ENCODE results near the gene RTP3. TPM values are rescaled to one million over a fixed set of nuclear protein-coding genes. Genes with fewer than 3 reads are reported as not detected.

RTP3 gene
- total and polyA plus RNA-seq, 2 of the 4 experiments (the other 2 are of a cell fraction), result 0.18 to 0.26 TPM

- no peak for TF ChIP-seq RCOR1 (IDR thresholded peaks at IDR 0.05; ENCODE audit: insufficient replicate concordance, low read length)
These were observed 17.1 kb upstream of the RTP3 start (continued) for GRCh38 chr3:46480491-46481195.

DNA sequence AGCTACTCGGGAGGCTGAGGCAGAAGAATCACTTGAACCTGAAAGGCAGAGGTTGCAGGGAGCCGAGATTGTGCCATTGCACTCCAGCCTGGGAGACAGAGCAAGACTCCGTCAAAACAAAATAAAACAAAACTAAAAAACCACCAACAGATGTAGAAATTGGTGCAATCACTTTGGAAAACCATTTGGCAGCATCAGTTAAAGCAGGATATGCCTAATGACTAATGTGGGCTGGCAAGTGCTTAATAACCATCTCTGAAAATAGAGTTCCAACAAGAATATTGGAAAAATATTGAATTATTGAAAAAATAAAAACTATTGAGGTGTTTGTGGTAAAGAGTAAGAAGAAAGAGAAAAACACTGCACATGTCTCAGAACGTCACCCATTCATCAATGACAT is 16.1 kb upstream of the RTP3 start:
- no peak overlapping the region for H3K14ac ChIP-seq (replicated peaks; ENCODE audit: low read depth, low read length)
- ChIA-PET CTCF (no interaction called here), POLR2A (ENCODE audit: unreplicated experiment) (no interaction called here)
- H2BK20ac ChIP-seq (ENCODE audit: low read depth, low read length), result no peak overlapping the region
- dilution Hi-C loops (cut with HindIII; ENCODE audit: low sequenced_read_pairs, unreplicated experiment) (no loop called here), in situ Hi-C loops (cut with MboI; ENCODE audit: low sequenced_read_pairs) (loop anchor here (25.0 kb wide), 1 partner anchor 406 kb away; the partner anchor contains the start of gene PTH1R), intact Hi-C loops (cut with micrococcal nuclease) (no loop called here)
- no peak overlapping the region for H3K23ac ChIP-seq (ENCODE audit: low read depth, low read length)
- H3K9me3 ChIP-seq (ENCODE audit: control insufficient read depth, insufficient read depth, low read length), result no peaks in the 10 kb centered on the region
- ATAC-seq (ENCODE audit: low read depth), result no peak
- H2AK9ac ChIP-seq (replicated peaks; ENCODE audit: low read depth, low read length, poor library complexity), result no peak overlapping the region
- no peak overlapping the region for H3K18ac ChIP-seq (ENCODE audit: low read depth, low read length)
- no peak overlapping the region for H4K5ac ChIP-seq (ENCODE audit: low read depth, low read length)
- H4K8ac ChIP-seq (ENCODE audit: low read depth in 2 of 2, low read length in 2 of 2), result no peak overlapping the region
- peaks cover 12% of the 10 kb centered on the region for H3K27me3 ChIP-seq (ENCODE audit: control insufficient read depth, insufficient read depth, low read length)
- H3K9me1 ChIP-seq (ENCODE audit: insufficient read depth, low read length), result peaks cover 10% of the 10 kb centered on the region
- no peak for TF ChIP-seq NFE2L2 (IDR thresholded peaks at IDR 0.05; ENCODE audit: low read depth, low read length)
- TF ChIP-seq RFX5 (IDR thresholded peaks at IDR 0.05; ENCODE audit: low read depth, low read length), result no peak
- TF ChIP-seq MAFK (IDR thresholded peaks at IDR 0.05; ENCODE audit: low read depth, low read length), result no peak
- TF ChIP-seq RAD21 (IDR thresholded peaks at IDR 0.05; ENCODE audit: low read length), result no peak
- no peak for TF ChIP-seq RCOR1 (IDR thresholded peaks at IDR 0.05; ENCODE audit: insufficient replicate concordance, low read length)
- TF ChIP-seq USF2 (IDR thresholded peaks at IDR 0.05; ENCODE audit: low read depth, low read length), result no peak
- H2BK5ac ChIP-seq (ENCODE audit: low read depth, low read length, poor library complexity, severe bottlenecking), result no peak overlapping the region
- H3K4me3 ChIP-seq (ENCODE audit: insufficient read depth, low read depth, low read length), result no peak overlapping the region
- no CpG with 5 or more reads among the region's 4 CpGs for WGBS, 2 experiments (ENCODE audit: extremely low coverage in 2 of 2, insufficient read length in 1 of 2)
- H3K9ac ChIP-seq (ENCODE audit: low read depth, low read length), result no peak overlapping the region
- H4K20me1 ChIP-seq (ENCODE audit: insufficient read depth, low read length), result no peaks in the 10 kb centered on the region
- H2AK5ac ChIP-seq (ENCODE audit: low read depth, low read length), result no peak overlapping the region
- H3K79me1 ChIP-seq (ENCODE audit: low read depth in 1 of 2, low read length in 2 of 2), result no peaks in the 10 kb centered on the region
- no peak overlapping the region for H3K56ac ChIP-seq (ENCODE audit: extremely low read depth, insufficient read depth, low read length)
- H4K91ac ChIP-seq (ENCODE audit: insufficient read depth, low read depth, low read length), result no peak overlapping the region
- peaks cover 4% of the 10 kb centered on the region; the same call in 1 of the 2 replicates for H3K4me1 ChIP-seq (ENCODE audit: control insufficient read depth, insufficient read depth, low read length)
- H2BK120ac ChIP-seq (ENCODE audit: low read depth, low read length), result no peak overlapping the region
- H2AFZ ChIP-seq (replicated peaks; ENCODE audit: low read length, poor library complexity), result no peak overlapping the region
- no peak overlapping the region for H2BK15ac ChIP-seq (ENCODE audit: low read depth, low read length)
- H3K36me3 ChIP-seq (ENCODE audit: control insufficient read depth, insufficient read depth, low read length), result no peaks in the 10 kb centered on the region
- no peak overlapping the region for H3K4me2 ChIP-seq (ENCODE audit: low read depth, low read length)
- no peak overlapping the region for H3K27ac ChIP-seq (ENCODE audit: insufficient read depth, low read length)
- no peak overlapping the region; the same call in 1 of the 2 replicates for H3K4ac ChIP-seq (ENCODE audit: low read depth, low read length)
- no peak for DNase-seq
- no TSS peak for BruUV-seq (replicated peaks)

Data from IMR-90 (cell line).